ENCODE measurements around the gene DNAJC27.
"Not testable (repeated sequence)": the region's sequence is repeated elsewhere in the genome, so short reads cannot be mapped to it uniquely, and the experiment has no call there.

GRCh38 chr2:25011342-25011741, 39.6 kb upstream of the DNAJC27 start:
- not testable (repeated sequence) for TF ChIP-seq EZH2 (IDR thresholded peaks at IDR 0.05; ENCODE audit: insufficient read depth, poor library complexity, severe bottlenecking); EZH2phosphoT487 (IDR thresholded peaks at IDR 0.05; ENCODE audit: insufficient read depth, low read depth)
